Islet precursor cell (in vitro differentiated cells): ENCODE measurements around the gene TEAD4.
A peak's percentile ranks its signal among the peaks of the same experiment; 100 is the strongest.

Experiments used
- DNase-seq: peaks from one replicate; pipeline ENCODE4 v3.0.0-alpha.2; 2018

The TEAD4 gene

DNA sequence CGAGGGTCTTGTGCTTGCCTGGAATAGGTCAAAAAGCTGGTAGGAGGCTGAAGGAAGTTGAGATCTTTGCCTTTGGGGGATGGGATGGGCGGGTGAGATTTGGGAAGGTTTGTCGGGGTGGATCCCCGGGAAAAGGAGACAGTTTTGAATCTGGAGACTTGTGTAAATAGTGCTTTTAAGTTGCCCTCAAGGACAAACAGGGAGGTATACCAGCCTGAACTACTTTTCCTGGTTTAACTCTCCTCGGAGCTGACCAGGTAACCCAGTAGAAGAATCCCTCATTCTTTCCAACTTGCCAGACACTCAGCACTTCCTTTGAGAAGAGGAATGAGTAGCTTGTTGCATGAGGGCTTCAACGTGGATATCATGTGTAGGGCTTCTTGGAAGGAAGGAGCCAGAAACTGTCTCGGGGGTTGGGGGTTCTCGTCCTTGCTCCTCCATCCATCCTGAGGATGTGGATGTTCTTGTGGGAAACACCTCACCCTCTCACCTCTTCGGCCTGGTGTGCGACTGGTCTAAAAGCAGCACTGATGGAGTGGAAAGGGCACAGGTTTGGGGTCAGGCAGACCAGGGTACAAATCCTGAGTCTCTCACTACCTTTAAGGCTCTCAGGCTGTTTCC, 1.9 kb downstream of the TEAD4 start:
- peak; percentile 67 for DNase-seq

DNA sequence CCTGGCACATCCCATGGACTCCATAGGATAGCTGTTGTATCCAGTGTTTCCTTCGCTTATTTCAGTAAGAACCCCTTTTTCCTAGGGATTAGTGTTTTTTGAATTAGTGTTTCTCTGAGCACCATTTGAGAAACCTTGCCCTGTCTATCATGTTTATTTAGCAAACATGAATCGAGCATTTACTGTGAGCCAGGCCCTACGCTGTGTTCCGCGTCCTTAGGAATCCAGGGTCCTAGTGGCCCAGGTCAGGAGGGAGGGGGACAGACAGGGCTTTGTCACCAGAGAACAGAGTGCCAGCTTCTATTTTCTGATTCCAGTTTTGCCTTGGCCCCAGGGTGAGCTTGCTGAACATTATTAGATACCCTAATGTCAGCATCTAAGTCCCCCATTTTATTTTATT, 2.5 kb downstream of the TEAD4 start:
- DNase-seq = no peak

DNA sequence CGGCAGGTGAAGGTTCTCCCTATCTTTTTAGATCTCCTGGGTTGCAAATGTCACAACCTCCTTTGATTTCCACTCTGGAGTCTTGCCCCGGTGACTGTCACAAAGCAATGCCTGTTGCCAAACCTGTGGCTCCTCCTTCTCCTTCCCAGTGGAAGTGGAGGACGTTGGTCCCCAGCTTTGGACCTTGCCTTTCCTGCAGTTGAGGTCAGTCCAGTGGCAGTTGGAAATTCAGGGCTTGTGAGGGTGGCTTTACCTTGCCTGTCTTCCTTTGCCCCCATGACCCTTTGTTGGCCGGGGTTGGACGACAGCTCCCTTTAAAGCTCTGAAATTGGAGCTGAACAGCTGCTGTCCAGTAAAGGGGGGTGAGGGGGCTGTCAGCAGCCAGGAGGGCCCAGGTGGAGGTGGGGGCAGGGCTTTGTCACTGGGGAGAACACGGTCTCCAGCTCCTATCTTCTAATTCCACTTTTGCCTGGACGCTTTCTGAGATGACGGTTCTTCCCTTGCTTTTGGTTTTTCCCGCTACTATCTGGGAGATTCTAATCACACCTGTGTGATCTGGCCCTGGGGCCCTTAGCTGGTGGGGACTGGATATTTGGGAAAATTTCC, 4.1 kb downstream of the TEAD4 start:
- DNase-seq = peak; percentile 79

DNA sequence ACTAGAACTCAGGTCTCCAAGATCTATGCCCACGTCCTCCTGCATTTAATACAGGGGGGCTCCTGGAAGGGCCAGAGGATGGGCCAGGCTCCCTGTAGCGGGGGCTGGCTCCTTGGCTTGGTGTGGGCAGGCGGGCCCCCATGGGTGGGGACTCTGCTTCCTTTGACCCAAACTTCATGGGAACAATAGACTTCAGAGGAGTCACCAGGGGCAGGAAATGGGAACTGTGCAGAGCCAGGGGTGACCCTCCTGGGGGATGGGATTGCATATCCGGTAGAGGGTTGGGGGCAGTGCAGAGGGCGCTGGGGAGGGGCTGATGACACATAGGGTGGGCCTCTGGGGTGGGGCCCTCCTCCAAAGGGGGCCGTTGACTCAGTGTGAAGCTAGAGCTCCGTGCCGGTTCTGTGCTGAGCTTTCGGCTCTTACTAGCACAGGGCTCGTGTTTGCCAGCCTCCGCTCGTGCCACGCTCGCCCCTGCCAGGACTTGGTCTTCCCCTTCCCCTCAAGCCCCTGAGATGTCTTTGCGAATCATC, 4.6 kb downstream of the TEAD4 start:
- DNase-seq = peak; percentile 87

DNA sequence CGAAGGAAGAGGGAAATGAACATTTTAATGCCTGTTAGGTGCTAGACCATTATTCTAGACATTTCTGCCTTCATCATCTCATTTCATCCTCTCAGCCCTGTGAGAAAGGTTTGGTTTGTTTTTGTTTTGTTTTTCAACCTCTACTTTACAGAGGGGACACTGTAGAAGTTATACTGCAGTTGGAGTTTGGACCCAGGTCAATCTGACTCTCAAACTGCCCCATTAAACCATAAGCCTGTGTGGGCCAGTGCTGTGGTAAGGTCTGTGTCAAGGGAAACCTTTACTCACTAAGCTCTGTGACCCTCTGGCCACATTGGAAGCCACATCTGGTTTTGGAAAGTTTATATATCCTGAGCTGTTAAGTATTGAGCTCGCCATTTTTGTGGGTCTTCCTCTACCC, 8.5 kb downstream of the TEAD4 start:
- no peak for DNase-seq

DNA sequence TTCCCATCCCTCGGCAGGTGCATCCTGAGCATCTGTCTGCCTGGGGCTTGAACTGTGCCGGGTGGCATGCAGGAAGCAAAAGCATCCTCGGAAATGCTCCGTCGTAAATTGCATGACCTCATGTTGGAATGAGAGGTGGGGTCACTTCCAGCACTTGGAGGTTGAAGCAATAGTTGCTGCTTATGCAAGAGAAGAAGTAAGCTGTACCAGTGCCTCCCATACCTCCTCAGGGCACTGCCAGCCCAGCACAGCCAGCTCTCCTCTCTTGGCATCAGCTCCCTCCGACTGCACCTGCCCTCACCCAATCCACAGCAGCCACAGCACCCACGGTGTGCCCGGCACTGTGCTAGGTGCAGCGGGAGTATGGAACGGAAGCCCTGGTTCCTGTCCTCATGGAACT, 11.5 kb downstream of the TEAD4 start:
- DNase-seq = peak; percentile 76

DNA sequence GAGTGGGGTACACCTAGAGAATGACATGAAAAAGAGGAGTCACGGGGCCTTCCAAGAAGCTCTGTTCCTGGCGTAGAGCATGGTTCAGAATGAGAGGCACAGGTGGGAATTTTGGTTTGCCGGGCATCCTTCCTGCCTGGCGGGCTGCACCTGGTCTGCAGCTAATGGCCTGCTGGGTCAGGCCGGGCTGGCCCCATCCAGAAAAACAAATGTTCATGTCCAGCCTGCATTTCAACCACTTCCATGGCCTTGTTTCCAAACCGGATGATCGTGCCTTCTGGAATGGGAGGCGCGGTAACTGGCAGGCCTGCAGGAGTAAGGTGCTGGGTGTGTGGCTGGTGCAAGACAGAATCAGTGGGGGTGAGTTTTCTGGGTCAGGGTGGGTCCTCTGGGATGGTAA, 14.4 kb downstream of the TEAD4 start:
- no peak for DNase-seq

DNA sequence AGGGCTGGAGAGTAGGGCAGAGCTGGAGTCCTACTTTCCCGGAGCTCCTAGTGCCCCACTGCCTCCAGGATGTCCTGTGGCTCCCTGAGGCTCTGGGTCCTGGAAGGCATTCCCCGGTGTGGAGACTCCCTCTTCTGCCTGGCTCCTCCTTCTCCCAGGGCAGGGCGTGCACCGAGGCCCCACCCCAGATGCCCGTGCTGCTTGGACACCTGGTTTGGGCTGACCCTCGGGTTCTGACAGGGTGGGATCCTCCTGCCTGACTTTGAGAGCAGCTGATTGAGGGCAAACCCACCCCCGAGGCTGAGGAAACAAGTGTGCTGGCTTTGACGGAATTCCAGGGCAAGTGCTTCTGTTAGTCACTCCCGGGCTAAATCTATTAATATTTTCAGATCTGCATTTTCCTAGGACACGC, 15.4 kb downstream of the TEAD4 start:
- DNase-seq = peak; percentile 66

DNA sequence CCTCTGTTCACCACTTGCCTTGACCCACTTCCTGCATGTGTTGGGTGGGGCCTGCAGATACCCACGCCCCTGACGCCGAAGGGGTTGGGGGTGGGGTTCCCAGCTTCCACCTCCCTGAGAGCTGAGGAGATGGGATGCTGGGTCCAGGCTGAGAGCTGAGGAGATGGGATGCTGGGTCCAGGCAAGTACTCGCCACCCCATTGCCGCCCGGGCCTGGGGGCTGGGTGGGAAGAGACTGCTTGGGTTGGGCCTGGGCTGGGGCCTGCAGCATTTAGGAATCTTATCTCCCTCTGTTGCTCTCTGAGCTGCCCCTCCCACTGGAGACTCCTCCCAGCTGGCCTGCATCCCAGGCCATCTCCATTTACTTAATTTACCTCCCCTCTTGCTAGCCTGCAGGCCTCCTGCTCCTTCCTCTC, 17.4 kb downstream of the TEAD4 start:
- DNase-seq = no peak

DNA sequence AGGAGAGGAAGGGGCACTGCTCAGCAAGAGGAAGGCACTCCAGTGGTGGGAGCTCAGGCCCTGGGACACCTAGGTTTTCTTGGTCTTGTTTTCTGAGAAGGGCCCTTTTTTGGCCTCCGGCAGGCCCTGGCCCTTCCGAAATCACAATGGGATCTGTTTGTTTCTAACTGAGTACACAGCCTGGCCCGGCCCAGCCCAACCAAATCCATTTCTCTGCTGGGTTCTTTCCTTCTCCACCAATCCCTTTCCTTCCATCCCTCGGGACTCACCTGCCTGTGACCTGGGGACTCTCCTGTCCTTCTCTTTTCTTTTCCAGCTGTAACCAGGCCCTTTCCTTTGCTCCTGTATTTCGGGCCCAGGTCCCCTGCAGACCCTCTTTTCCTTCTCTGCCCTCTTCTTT, 18.6 kb downstream of the TEAD4 start:
- no peak for DNase-seq

DNA sequence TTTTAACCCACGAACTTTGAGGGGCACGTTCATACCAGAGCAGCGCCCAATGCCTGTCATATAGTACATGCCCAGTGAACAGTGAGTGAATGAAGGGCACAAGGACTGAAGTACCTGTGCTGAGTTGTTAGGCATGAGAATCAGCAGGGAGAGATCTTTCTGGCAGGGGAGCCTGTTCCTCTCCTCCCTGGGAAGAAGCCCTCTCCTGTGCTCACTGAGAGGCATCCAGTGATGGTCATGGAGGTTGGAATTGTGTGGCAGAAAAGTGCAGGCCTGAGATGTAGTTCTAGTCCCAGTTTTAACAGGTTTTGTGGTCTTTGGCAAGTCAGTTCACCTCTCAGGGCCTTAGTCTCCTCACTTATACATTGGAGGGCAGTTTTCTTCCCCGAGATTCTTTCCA, 20.6 kb downstream of the TEAD4 start:
- DNase-seq = no peak

DNA sequence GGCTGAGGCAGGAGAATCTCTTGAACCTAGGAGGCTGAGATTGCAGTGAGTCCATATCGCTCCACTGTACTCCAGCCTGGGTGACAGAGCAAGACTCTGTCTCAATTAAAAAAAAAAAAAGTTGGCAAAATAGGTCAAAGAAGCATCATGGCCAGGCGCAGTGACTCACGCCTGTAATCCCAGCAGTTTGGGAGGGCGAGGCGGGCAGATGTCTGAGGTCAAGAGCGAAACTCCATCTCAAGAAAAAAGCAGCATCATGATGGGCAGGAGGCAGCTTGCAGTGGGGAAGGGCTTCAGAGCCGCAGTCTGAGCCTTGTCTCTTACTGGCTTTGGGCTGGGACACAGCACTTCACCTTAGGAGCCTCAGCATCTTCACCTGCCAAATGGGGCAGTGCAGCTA, 21.4 kb downstream of the TEAD4 start:
- no peak for DNase-seq

DNA sequence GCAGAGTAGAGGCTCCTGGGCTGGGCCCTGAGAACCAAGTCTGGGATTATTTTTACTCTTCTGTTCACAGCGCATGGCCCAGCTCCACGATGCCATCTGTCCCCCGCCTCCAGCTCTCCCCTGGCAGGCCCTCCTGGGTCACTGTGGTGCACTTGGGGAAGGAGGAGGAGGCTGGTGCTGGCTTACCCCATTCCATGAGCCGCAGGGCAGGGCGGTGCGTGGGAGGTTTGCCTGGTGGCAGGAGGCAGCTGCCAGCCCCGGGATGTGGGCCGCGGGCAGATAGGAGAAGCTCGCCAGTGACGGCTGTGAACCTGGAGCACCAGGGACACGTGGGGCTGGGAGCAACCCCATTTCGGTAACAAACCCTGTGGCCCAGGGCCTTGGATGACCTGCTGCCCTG, 23.2 kb downstream of the TEAD4 start:
- no peak for DNase-seq

DNA sequence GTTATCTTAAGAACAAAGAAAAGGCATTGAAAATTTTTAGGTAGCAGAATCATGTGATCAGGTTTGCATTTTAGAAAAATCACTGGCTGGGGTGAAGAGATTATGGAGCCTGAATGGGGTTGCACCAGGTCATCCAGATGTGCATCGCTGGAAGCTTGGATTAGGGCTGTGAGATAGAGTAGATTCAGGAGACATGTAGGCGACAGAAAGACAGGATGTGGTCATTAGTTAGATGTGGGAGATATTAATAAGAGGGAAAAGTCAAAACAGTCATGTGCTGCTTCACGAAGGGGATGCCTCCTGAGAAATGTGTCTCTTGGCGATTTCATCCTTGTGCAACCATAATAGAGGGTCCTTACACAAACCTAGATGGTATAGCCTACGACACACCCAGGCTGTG, 25.1 kb downstream of the TEAD4 start:
- DNase-seq = no peak

DNA sequence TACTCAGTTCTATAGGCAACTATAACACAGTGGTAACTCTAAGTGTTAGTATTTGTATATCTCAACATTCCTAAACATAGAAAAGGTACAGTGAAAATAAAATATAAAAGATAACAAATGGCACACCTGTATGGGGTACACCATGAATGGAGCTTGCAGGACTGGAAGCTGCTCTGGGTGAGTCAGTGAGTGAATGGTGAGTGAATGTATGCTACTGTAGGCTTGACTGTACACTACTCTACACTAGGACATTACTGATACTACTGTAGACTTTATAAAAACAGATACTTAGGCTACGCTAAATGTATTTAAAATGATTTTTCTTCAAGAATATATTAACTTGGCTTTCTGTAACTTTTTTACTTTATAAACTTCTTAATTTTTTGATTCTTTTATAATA, 25.5 kb downstream of the TEAD4 start:
- DNase-seq = no peak

DNA sequence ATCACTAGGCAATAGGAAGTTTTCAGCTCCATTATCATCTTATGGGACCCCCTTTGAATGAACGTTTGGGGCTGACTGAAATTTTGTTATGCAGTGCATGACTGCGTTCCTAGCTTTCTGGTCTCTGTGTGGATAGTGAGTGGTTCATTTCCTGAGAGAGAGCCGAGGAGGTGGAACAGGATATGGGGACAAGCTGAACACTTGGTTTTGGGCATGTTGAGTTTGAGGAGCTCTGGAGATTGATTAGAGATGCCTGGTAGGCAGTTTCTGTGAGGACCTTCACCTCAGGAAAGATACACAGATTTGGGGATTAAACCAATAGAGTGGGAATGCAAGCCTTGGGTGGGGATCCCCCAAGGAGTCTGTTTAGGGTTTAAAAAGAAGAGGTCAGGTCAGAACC, 27.7 kb downstream of the TEAD4 start:
- DNase-seq = no peak

DNA sequence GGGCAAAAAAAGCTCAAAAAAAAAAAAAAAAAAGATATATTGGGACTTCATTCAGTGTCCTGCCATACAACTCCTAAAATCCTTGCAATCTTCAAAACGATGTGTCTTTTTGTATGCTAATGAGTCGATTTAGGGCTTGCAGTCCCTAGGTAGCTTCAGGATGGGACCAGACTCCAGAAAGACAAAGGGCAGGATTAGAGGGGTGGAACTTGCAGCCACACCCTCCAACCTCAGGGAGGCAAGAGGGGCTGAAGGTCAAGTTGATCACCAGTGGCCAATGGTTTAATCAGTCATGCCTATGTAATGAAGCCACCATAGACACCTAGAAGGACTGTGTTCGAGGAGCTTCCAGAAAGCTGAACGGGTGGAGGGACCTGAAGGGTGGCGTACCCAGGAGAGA, 29.3 kb downstream of the TEAD4 start:
- no peak for DNase-seq

DNA sequence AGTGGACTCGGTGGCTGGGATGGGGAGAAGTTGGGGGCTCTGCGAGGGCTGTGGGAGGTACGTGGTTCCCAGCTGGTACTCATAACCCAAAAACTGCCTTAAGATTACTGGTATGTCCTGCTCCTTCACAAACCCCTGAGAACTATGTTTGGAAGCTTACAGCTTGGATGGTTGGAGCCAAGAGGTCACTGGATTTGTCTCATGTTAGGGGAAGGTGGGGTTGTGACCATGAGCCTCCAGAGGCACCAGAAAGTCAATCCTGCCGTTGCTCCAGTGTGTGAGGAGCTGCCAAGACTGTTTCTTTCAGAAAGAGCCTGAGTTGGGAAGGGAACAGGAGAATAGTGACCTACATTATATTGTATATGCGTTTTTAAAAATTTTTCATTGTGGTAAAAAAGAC, 33.5 kb downstream of the TEAD4 start:
- no peak for DNase-seq

DNA sequence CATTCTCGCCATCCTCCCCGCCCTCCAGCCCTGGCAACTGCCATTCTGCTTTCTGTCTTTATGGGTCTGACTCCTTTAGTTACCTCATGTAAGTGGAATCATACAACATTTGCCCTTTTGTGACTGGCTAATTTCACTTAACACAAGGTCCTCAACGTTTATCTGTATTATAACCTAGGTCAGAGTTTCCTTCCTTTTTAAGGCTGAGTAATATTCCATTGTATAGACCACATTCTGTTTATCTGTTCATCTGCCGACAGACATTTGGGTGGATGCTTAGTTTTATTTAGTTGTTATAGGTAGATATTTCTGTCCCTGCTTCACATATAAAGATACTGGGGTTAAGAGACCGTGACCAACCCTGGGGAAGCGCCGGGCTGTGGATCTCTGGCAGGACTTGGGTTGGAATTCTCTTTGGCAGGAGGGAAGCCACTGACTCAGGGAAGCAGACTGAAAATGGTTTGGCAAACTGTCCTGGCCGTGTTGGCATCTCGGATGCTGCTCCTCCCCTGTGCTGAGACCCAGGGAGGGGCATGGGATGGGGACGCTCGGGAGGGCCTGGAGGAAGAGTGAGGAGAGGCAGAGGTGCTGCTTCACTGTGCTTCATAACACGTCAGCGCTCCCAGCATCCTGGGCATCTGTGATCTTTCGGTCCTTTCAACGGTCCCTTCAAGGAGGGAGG, 38.9 kb downstream of the TEAD4 start:
- DNase-seq = no peak

DNA sequence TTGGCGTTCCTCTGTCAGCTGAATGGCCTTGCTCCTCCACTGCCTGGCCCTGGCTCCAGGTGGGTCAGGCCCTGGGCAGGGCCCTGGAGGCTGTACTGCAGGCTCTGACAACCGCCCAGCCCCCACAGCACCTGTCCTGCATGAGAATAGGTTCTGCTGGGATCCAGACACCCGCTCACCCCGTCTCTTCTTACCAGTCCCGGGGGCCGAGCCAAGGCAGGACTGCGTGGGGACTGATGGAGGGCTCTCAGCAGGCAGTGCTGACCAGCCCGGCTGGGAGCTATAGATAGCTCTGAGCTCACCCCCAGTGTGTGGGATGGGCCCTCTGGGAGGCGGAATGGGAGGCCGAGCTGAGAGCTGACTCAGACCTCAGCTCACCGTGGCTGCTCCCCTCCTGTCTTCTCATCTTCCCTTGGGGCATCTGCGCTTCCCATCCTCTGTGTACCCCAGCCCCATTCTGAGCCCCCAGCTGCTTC, 39.6 kb downstream of the TEAD4 start:
- DNase-seq = peak; percentile 84

DNA sequence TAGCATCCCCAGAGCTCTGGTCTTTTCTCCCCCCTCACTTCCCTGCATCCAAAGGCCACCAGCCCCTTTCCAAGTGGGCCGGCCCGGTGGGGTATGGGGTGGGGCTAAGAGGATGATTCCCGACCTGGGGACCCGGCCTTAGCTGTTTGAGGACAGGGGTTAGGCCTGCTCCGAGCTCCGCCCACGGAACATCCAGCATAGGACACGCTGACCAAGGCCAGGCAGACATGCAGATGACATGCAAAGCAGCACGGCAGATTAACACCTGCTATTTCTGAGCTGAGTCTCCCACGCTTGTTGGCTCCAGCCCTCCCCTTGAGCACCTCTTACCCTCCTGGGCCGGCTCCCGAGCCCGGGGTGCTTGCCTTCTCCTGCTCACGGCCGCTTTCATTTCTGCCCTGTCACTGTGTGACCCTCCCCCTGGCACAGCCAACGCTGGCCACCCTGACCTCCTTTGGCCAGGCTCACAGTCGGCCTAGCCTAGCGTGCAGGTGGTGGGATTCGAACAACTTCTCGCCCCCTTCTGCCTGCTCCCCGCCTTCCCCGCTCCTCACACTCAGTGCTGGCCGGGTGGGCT, 40.2 kb downstream of the TEAD4 start:
- no peak for DNase-seq

DNA sequence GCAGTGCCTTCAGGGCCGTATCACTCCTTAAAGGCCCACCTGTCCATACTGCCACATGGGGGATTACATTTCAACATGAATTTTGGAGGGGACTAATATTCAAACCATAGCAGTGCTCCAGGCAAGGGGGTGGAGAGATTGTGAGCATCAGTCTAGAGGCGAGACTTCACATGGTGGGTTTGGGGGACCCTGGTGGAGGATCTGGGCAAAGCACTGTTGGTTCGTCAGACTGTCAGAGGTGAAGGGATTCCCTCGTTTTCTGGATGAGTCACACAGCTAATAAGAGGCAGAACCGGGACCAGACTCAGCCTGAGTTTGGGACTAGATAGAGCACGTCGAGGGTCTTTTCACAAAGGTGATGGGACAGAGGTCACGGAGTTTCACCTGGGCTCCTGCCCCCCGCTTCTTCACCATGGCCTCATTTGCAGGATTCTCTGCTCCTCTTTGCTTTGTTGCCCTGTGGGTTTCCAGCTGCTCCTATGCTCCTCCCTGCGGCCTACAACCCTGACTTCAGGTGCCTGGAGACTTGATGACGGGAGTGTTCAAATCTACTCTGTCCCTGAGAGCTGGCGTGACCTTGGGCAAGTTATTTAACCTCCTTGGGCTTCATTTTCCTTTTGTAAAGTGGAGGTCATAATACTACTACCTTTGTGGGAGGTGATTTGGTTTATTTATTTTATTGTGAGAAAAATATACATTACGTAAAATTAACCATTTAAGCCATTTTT, 41.5 kb downstream of the TEAD4 start:
- peak; percentile 74 for DNase-seq

DNA sequence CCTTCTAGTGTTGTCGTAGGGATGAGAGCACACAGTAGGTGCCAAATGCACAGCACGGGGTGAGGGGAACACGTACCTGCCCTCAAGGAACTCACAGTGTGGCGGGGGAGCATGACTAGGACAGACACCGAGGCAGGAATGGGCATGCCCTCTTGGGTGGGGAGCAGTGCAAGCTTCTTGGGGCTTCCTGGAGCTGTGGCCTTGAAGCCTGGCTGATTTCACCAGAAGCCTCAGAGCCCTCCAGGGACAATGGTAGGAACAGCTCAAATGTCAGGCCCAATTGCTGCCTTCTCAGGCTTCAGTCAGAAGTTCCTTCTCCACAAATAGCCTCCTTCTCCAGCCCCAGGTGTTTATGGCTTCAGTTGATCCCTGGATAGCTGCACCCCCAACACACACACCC, 43.4 kb downstream of the TEAD4 start:
- no peak for DNase-seq
